ENCODE data around the gene KIAA1217.
"Not testable (repeated sequence)": the region's sequence is repeated elsewhere in the genome, so short reads cannot be mapped to it uniquely, and the experiment has no call there.

Gene KIAA1217

GRCh38 chr10:24292304-24293293 lies 83.7 kb downstream of the KIAA1217 start:
- DNase-seq: no peak

DNA sequence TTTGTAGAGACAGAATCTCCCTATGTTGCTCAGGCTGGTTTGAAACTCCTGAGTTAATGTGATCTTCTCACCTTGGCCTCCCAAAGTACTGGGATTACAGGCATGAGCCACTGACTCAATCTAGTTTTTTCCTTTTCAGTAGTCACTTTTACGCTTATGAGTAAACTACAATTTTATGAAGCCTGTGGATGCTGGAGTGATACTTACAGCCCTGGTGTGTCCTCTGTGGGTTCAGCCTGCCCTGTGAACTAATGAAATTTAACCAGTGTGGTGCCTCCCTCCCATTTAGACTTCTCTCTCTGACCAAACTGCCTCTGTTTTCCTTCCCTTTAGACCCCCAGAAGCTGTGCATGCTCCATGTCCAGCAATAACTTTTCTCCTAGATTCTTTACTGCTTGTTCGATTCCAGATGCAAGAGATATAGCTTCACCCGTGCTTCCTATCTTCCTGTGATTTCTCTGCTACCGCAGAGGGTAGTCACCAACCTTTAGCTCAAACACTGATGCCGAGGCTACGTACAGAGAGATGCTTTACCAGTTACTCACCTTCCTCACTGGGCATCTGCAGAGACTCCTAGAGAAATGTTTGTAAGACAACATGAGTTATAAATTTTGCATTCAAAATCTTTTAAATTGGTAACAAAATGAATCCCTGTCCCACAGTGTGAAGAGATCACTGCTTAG lies 90.8 kb downstream of the KIAA1217 start:
- DNase-seq: no peak

GRCh38 chr10:24303522-24304310 lies 94.8 kb downstream of the KIAA1217 start:
- no peak for DNase-seq

DNA sequence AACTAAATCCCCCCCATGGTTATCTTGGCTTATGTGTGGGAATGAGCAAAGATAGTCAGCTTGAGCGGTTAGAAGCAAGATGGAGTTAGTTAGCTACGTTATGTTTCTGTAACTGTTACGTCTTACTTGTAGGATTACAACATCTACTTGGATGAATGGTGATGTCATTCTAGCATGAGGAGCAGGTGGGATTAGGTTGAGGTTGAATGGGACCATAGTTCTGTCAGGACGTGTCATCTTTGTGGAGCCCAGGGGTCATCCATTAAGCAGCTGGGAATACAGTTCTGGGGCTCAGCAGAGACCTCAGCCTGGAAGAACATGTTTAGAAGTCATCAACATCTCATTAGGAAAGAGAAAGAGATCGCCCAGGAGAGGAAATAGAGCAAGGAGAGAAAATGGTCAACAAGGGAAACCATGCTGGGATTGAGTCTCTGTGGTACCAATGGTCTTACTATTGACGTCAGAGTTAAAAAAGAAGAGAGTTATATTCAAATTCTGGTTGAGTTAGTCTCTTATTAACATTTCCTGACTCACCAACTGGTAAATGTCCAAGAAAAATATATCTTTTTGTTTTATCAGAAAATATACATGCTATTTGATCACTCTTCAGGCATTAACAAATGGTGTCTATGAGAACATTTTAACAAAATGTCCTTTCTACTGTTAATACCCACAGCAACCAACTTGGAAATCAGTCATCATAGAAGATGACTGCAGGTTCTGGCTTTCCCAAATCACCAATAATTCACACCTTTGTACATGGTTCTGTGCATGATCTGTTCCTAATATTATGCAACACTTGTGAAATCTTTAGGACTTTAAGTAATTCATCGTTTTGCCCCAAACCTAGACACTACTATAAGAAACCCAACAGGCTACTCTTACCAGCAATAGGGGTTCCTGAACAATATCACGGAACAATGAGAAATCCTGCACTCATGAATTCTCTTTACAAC lies 96.9 kb downstream of the KIAA1217 start:
- DNase-seq: no peak

GRCh38 chr10:24306507-24306875 lies 97.6 kb downstream of the KIAA1217 start:
- DNase-seq: no peak

GRCh38 chr10:24307116-24307515 lies 98.2 kb downstream of the KIAA1217 start:
- no peak for DNase-seq

DNA sequence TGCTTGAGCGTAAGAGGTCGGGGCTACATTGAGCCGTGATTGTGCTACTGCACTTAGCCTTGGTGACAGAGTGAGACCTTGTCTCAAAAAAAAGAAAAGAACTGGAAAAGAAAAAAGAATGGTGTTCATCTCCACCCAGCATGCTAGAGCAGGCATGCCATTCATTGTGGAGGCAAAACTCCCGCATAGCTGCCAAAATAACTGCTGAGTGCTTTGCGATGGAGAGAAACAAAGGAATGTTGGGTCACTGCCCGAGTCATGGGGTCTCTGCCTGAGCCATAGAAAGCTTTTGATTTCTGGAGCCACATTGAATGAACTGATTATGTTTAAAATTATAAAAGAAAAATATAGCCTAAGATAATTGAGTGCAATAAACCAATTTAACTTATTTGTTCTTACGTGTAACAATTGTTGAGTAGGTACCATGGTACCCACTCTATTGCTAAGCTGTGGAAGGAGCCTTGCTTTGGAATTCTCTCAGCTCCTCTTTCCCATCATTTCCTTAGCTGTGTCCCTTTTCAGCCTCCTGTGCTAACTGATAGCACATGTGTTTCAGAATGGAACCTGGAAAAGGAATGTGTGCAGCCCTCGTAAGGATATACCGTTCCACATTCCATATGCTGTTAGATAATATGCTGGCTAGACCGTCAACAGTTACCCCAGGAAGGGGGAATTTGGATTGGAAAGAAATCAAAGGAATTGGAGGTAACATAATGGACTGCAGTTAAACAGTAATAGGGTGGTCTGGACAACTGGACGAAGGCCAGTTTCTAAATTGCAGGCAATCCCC lies 99.0 kb downstream of the KIAA1217 start:
- no peak for DNase-seq

GRCh38 chr10:24310104-24310503 lies 101.2 kb downstream of the KIAA1217 start:
- DNase-seq: no peak

DNA sequence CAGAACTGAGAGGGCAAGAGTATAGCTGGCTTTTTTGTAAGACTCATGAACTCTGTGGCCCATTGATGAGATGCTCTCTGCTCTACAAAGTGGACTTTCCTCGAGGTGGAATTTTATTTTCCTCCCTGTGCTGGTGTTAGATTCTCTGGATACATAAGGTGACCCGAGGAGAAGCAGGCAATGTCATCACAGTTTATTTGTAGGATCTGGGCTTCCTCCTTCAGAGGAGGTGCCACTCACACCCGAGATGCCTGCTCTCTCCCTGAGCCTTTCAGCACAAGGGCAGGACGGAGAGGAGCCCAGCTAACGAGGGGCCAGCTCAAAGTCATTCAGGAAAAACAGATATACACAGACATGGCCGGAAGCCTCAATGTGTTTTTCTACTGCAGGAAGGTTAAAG lies 103.0 kb downstream of the KIAA1217 start:
- no peak for DNase-seq

- peak; percentile 22 for DNase-seq
Observed at GRCh38 chr10:24313283-24313682, 104.3 kb downstream of the KIAA1217 start.

DNA sequence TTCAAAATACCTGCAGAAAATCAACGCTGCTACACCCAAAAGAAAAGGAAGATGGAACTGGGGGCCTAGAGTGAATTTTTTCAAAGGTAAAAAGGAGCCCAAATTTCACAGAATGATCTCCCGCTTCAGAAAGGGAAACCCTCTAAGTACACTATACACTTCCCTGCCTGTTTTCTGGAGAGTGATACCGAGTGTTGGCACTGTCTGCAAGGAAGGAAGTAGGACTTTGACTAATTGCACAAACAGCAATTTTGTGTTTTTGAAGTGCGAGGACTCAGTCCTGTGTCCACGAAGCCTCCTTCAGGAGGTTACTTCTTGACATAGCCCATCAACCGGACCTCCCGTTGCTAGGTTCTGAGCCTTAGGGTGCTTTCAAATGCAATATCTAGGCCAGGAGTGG lies 106.3 kb downstream of the KIAA1217 start:
- no peak for DNase-seq

- no peak for DNase-seq
Observed at GRCh38 chr10:24318517-24318916, 109.6 kb downstream of the KIAA1217 start.

- no peak for DNase-seq
Observed at GRCh38 chr10:24320373-24320772, 111.4 kb downstream of the KIAA1217 start.

- no peak for DNase-seq
Observed at GRCh38 chr10:24324651-24325050, 115.7 kb downstream of the KIAA1217 start.

DNA sequence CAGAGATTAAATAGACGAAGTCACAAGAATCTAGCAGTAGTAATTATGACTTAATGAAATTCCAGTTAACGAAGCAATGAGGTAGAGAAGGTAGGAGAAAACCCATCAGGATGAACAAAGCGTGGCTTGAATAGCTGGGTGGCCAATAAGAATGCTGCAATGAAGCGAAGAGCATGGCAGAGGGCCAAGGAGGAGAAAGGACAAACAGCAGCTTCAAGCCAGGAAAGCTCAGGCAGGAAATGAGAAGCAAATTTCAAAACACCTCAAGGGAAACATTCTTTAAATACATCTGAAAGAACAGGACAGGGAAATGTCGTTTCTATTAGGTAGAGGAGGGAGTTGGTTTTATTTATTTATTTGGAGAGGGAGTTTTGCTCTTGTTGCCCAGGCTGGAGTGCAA lies 122.5 kb downstream of the KIAA1217 start:
- no peak for DNase-seq

- DNase-seq: no peak
Observed at GRCh38 chr10:24333736-24334135, 124.8 kb downstream of the KIAA1217 start.

- no peak for DNase-seq
Observed at GRCh38 chr10:24334279-24334939, 125.5 kb downstream of the KIAA1217 start.

DNA sequence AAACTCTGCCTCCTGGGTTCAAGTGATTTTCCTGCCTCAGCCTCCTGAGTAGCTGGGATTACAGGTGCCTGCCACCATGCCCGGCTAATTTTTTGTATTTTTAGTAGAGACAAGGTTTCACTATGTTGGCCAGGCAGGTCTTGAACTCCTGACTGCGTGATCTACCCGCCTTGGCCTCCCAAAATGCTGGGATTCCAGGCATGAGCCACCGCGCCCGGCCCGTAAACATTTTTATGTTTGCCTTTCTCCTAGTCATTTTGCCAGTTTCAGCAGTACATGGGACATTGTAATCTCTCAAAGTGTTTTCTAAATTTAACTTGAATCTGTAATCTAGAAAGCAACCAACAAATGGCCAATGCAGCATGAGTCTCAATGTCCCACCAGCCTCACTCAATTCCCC lies 128.8 kb downstream of the KIAA1217 start:
- not testable (repeated sequence) for DNase-seq

DNA sequence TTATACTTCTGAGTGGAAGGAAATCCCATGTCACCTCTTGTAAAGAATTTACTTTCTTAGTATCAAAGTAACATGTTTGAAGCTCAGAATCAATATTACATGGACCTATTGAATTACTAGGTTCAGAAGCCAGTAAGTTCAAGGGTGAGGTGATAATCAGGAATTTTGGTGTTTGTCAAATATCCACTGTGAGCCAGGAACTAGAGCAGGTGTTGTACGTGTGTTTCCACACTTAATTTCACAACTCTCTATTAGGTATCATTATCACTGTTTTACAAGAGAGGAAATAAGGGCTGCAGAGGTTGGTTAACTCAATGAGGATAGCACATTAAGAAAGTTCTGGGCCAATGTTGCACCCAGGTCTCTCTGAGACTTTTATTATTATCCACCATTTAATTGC lies 130.4 kb downstream of the KIAA1217 start:
- no peak for DNase-seq

GRCh38 chr10:24340446-24340845 lies 131.5 kb downstream of the KIAA1217 start:
- DNase-seq: no peak

- no peak for DNase-seq
Observed at GRCh38 chr10:24340883-24341282, 131.9 kb downstream of the KIAA1217 start.
